Tibial nerve (tissue), 4 donors: ENCODE data around the gene SEPTIN12. TPM values are rescaled to one million over a fixed set of nuclear protein-coding genes. Genes with fewer than 3 reads are reported as not detected.

Experiments used
- DNase-seq, 2 donors: peaks; one replicate each; pipeline ENCODE4 v3.0.0-alpha.2; 2019; ENCODE audit warnings: low spot score in 2 of 2
- H3K27ac ChIP-seq, 4 donors: fragments of 200-600 bp; sonication (generic) in 3 of 4; one replicate each; pipeline ENCODE4 v1.5.1; 2017 to 2019; ENCODE audit warnings: mild to moderate bottlenecking in 1 of 4
- H3K27me3 ChIP-seq, 2 donors: fragments of 200-600 bp; sonication (generic) in 1 of 2; one replicate each; pipeline versions ENCODE4 v1.5.1 to v1.6.0; 2017 to 2019
- H3K36me3 ChIP-seq, 3 donors: fragments of 200-600 bp; sonication (generic); one replicate each; pipeline ENCODE4 v1.5.1; 2018 to 2019
- H3K4me1 ChIP-seq, 4 donors: fragments of 200-600 bp; sonication (generic) in 3 of 4; one replicate each; pipeline ENCODE4 v1.5.1; 2017 to 2019
- H3K4me3 ChIP-seq, 4 donors: fragments of 200-600 bp; sonication (generic) in 3 of 4; one replicate each; pipeline ENCODE4 v1.5.1; 2017 to 2019; ENCODE audit warnings: mild to moderate bottlenecking in 1 of 4, moderate library complexity in 1 of 4
- H3K9me3 ChIP-seq, 4 donors: fragments of 200-600 bp; sonication (generic) in 3 of 4; one replicate each; pipeline ENCODE4 v1.5.1; 2017 to 2019
- CTCF ChIP-seq, 5 experiments: fragments of 200-600 bp in 3 of 5; fragments of 450-650 bp in 2 of 5; sonication (generic) in 3 of 5; IDR thresholded peaks; one replicate each; pipeline ENCODE4 v1.5.1; 2016 to 2019; ENCODE audit warnings: antibody characterized with exemption in 5 of 5, mild to moderate bottlenecking in 3 of 5, moderate library complexity in 2 of 5
- EP300 ChIP-seq, 2 donors: sonication (generic); formaldehyde crosslinking; IDR thresholded peaks; one replicate each; pipeline ENCODE4 v1.6.1; 2017; ENCODE audit warnings: antibody characterized with exemption in 2 of 2, mild to moderate bottlenecking in 1 of 2
- POLR2A ChIP-seq, 2 donors: fragments of 450-650 bp; IDR thresholded peaks; one replicate each; pipeline ENCODE4 v1.6.1; 2017; ENCODE audit warnings: antibody characterized with exemption in 2 of 2, mild to moderate bottlenecking in 2 of 2, moderate library complexity in 2 of 2
- WGBS, 2 donors: methylation state at CpG; one replicate each; pipeline ENCODE4 v1.1.5; 2018; 5-methylcytosine and 5-hydroxymethylcytosine counted together
- total RNA-seq, 4 donors: library from RNA; depleted of rRNA; stranded (reverse); fragments of >200 nt; gene quantifications; one replicate each; pipeline ENCODE4 v1.1.0, GENCODE V29; 2016

Gene SEPTIN12
- total RNA-seq, 4 donors from 2014 or later = not detected

- no peak for DNase-seq
- Histone ChIP-seq H3K36me3 (peaks cover 0 to 50% (median 0%) of the 10 kb centered on the region in 3 donors), H3K27me3 (no peaks in the 10 kb centered on the region), H3K9me3 (no peaks in the 10 kb centered on the region), H3K4me3 (no peak overlapping the region), H3K4me1 (peaks cover 0 to 20% (median 9%) of the 10 kb centered on the region in 4 donors), H3K27ac (no peak overlapping the region)
- 92% methylated on average over 13 to 18 of the region's 19 CpGs for WGBS, 2 donors
- TF ChIP-seq POLR2A (IDR thresholded peaks at IDR 0.05) = no peak
- no peak for TF ChIP-seq EP300 (IDR thresholded peaks at IDR 0.05)
- no peak for TF ChIP-seq CTCF (IDR thresholded peaks at IDR 0.05)
Measured at GRCh38 chr16:4799171-4799855, 11.2 kb upstream of the SEPTIN12 start.

GRCh38 chr16:4798456-4798855, 10.3 kb upstream of the SEPTIN12 start:
- no peak for DNase-seq
- Histone ChIP-seq H3K36me3 (peaks cover 0 to 46% (median 0%) of the 10 kb centered on the region in 3 donors), H3K27me3 (no peaks in the 10 kb centered on the region), H3K9me3 (no peaks in the 10 kb centered on the region), H3K4me1 (peaks cover 0 to 17% (median 9%) of the 10 kb centered on the region in 4 donors), H3K4me3 (no peak overlapping the region), H3K27ac (no peak overlapping the region)
- WGBS, 2 donors = 82 to 94% methylated on average over 8 to 9 of the region's 16 CpGs
- no peak for TF ChIP-seq EP300 (IDR thresholded peaks at IDR 0.05)
- TF ChIP-seq POLR2A (IDR thresholded peaks at IDR 0.05) = no peak
- no peak for TF ChIP-seq CTCF (IDR thresholded peaks at IDR 0.05)

GRCh38 chr16:4797805-4798252, 9.7 kb upstream of the SEPTIN12 start:
- TF ChIP-seq CTCF (IDR thresholded peaks at IDR 0.05) = no peak
- no peak for TF ChIP-seq EP300 (IDR thresholded peaks at IDR 0.05)
- no peak for TF ChIP-seq POLR2A (IDR thresholded peaks at IDR 0.05)
- no peaks in the 10 kb centered on the region for H3K27me3 ChIP-seq
- 90 to 92% methylated on average over 22 of the region's 22 CpGs for WGBS, 2 donors

GRCh38 chr16:4796982-4797804, 9.0 kb upstream of the SEPTIN12 start:
- H3K27ac ChIP-seq = no peak overlapping the region
- H3K4me3 ChIP-seq = no peak overlapping the region
- 86 to 87% methylated on average over 20 to 21 of the region's 21 CpGs for WGBS, 2 donors
- DNase-seq = no peak
- peaks cover 0 to 46% (median 0%) of the 10 kb centered on the region in 3 donors for H3K36me3 ChIP-seq
- peaks cover 0 to 13% (median 9%) of the 10 kb centered on the region in 4 donors for H3K4me1 ChIP-seq
- no peaks in the 10 kb centered on the region for H3K9me3 ChIP-seq
- TF ChIP-seq EP300 (IDR thresholded peaks at IDR 0.05) (no peak), CTCF (IDR thresholded peaks at IDR 0.05) (no peak), POLR2A (IDR thresholded peaks at IDR 0.05) (no peak)
- H3K27me3 ChIP-seq = no peaks in the 10 kb centered on the region

More at GRCh38 chr16:4797805-4798252, 9.7 kb upstream of the SEPTIN12 start:
- peaks cover 0 to 46% (median 0%) of the 10 kb centered on the region in 3 donors for H3K36me3 ChIP-seq
- H3K4me1 ChIP-seq = peaks cover 0 to 13% (median 9%) of the 10 kb centered on the region in 4 donors
- H3K9me3 ChIP-seq = no peaks in the 10 kb centered on the region
- DNase-seq = no peak
- H3K4me3 ChIP-seq = no peak overlapping the region
- H3K27ac ChIP-seq = no peak overlapping the region
